ENCODE measurements around the gene IMMP1L. TPM values are rescaled to one million over a fixed set of nuclear protein-coding genes. Genes with fewer than 3 reads are reported as not detected.

The IMMP1L gene
- total and polyA plus RNA-seq, 10 of the 15 experiments (the other 5 are each of a cell fraction or from before 2014, with no cell fraction given): 29.4 to 145 (median 85.8) TPM

DNA sequence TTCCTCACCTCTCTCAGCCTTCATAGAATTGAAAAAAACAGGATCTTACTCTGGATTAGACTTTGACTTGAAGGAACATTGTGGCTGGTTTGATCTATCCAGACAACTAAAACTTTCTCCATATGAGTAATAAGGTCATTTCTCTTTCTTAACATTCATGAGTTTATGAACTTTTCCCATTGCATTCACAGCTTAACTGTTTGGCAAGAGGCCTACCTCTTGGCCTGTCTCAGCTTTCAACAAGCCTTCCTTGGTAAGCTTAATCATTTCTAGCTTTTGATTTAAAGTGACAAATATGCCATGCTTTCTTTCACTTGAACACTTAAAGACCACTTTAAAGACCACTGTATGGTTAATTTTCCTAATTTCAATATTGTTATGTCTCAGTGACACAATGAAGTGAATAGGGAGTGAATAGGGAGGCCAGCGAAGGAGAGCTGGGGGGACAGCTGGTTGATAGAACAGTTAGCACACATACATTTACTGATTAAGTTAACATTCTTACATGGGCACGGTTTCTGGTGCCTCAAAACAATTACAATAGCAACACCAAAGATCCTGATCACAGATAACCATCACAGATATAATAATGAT is 17.0 kb downstream of the IMMP1L start:
- ChIA-PET CTCF (interaction anchor here (0.9 to 1.6 kb wide), 4 partner anchors 17 to 465 kb away, joined by 3 to 5 read pairs (median 3); no protein-coding TSS in a partner anchor), RAD21 (ENCODE audit: unreplicated experiment) (interaction anchor here (0.9 to 1.1 kb wide), 2 partner anchors 10 to 515 kb away, joined by 3 read pairs; no protein-coding TSS in a partner anchor), SMC1A (ENCODE audit: uncharacterized antibody, unreplicated experiment) (interaction anchor here (0.9 kb wide), 2 partner anchors 36 to 146 kb away, joined by 3 read pairs; no protein-coding TSS in a partner anchor), POLR2A (interaction anchor here (1.4 kb wide), 1 partner anchor 10 kb away, joined by 3 read pairs; no protein-coding TSS in a partner anchor)
- no peaks in the 10 kb centered on the region for H3K27me3 ChIP-seq (replicated peaks in 1 of 2; ENCODE audit: control insufficient read depth in 2 of 2, insufficient read depth in 2 of 2, low read length in 1 of 2)
- H2AFZ ChIP-seq (ENCODE audit: control insufficient read depth, low read depth, low read length): no peak overlapping the region
- no peak for TF ChIP-seq MXI1 (IDR thresholded peaks at IDR 0.05; ENCODE audit: low read depth, low read length)
- TF ChIP-seq RUNX3 (IDR thresholded peaks at IDR 0.05; ENCODE audit: low read length): 0 out of 2 replicates have a peak, but pooled peaks have one; percentile 7
- peak; percentile 9; the same call in 1 of the 2 replicates for TF ChIP-seq JUNB (IDR thresholded peaks at IDR 0.05)
- TF ChIP-seq TCF7 (IDR thresholded peaks at IDR 0.05; ENCODE audit: borderline replicate concordance): peak; percentile 48; the same call in 1 of the 2 replicates
- H3K9me3 ChIP-seq (replicated peaks; ENCODE audit: control insufficient read depth, insufficient read depth, low read length): peaks cover 8% of the 10 kb centered on the region; the same call in 2 of the 3 replicates
- in situ Hi-C loops (cut with MboI) (loop anchor here (10.0 kb wide), 1 partner anchor 462 kb away; no protein-coding TSS in a partner anchor), intact Hi-C loops (cut with micrococcal nuclease; ENCODE audit: unreplicated experiment) (loop anchor here (5.0 kb wide), 1 partner anchor 320 kb away; the partner anchor contains the start of gene PAX6)
- H3K4me2 ChIP-seq (ENCODE audit: control insufficient read depth, insufficient read depth): no peak overlapping the region
- no peaks in the 10 kb centered on the region for H3K4me1 ChIP-seq (ENCODE audit: control insufficient read depth, insufficient read depth, low read length)
- DNase-seq (ENCODE audit: low read depth, low spot score) (no peak), ATAC-seq (no peak), FAIRE-seq (no peak)
- H3K27ac ChIP-seq (ENCODE audit: control insufficient read depth, insufficient read depth): no peak overlapping the region
- H4K20me1 ChIP-seq (ENCODE audit: control insufficient read depth, insufficient read depth): no peaks in the 10 kb centered on the region
- H3K79me2 ChIP-seq (ENCODE audit: control insufficient read depth, insufficient read depth, low read length): peaks cover 2% of the 10 kb centered on the region
- no peak overlapping the region for H3K4me3 ChIP-seq
- H3K36me3 ChIP-seq (ENCODE audit: control insufficient read depth in 2 of 2, insufficient read depth in 2 of 2, low read length in 1 of 2): no peaks in the 10 kb centered on the region; a peak in 2 of 4 replicates
- WGBS (ENCODE audit: insufficient coverage, insufficient replicate concordance, low lambda C conversion rate, missing lambda C conversion rate): 71% methylated on average over 2 of the region's 2 CpGs
- no TSS peak for BruUV-seq (replicated peaks)
- H3K9ac ChIP-seq (ENCODE audit: control insufficient read depth, insufficient read depth, low read length): no peak overlapping the region

DNA sequence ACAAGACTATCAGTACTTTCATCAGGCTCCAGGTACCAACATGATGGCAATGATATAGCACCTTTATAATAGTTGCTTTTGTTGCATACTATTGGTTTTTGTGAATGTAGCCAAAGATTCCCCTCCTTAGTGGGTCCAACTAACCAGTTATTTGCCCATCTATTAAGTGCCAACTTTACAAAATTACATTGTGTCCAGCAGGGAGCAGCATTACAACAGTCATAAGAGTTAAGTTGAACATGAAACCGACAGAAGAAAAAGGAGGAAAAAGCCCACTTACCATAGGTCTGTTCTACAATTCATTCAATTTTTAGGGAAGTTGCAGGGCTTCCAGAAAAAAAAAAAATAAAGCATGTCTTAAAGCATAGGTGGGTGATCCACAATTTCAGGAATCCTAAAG is 21.6 kb downstream of the IMMP1L start:
- ATAC-seq: peak; percentile 74
- H3K79me2 ChIP-seq (ENCODE audit: control insufficient read depth, insufficient read depth, low read length): peaks cover 1% of the 10 kb centered on the region; the same call in 1 of the 2 replicates
- intact Hi-C loops (cut with micrococcal nuclease; ENCODE audit: unreplicated experiment) (loop anchor here (1.0 to 5.0 kb wide), 3 partner anchors 383 to 684 kb away; no protein-coding TSS in a partner anchor), in situ Hi-C loops (cut with MboI) (no loop called here)
- H3K9me3 ChIP-seq (replicated peaks; ENCODE audit: control insufficient read depth, insufficient read depth, low read length): no peaks in the 10 kb centered on the region; the same call in 2 of the 3 replicates
- H3K4me2 ChIP-seq (ENCODE audit: control insufficient read depth, insufficient read depth): no peak overlapping the region
- no peak overlapping the region for H3K9ac ChIP-seq (ENCODE audit: control insufficient read depth, insufficient read depth, low read length)
- TF ChIP-seq SMC3 (IDR thresholded peaks at IDR 0.05; ENCODE audit: borderline replicate concordance, low read length) (peak; percentile 50; the same call in 1 of the 2 replicates), CTCF (IDR thresholded peaks at IDR 0.05 in 2 of 3, conservative IDR thresholded peaks at IDR 0.05 in 1 of 3; ENCODE audit: control insufficient read depth in 2 of 3, extremely low read depth in 1 of 3, insufficient read depth in 1 of 3, low read depth in 3 of 3, low read length in 3 of 3) (peak; percentile 2 to 47 (median 21); a peak in 2 of 6 replicates), RAD21 (IDR thresholded peaks at IDR 0.05; ENCODE audit: insufficient read depth, low read depth, low read length) (peak; percentile 57), DPF2 (IDR thresholded peaks at IDR 0.05) (no peak)
- H3K36me3 ChIP-seq (ENCODE audit: control insufficient read depth in 2 of 2, insufficient read depth in 2 of 2, low read length in 1 of 2): no peaks in the 10 kb centered on the region
- H3K27me3 ChIP-seq (replicated peaks in 1 of 2; ENCODE audit: control insufficient read depth in 2 of 2, insufficient read depth in 2 of 2, low read length in 1 of 2): no peaks in the 10 kb centered on the region
- 64% methylated on average over 1 of the region's 1 CpG for WGBS (ENCODE audit: insufficient coverage, insufficient replicate concordance, low lambda C conversion rate, missing lambda C conversion rate)
- no TSS peak for BruUV-seq (replicated peaks)
- FAIRE-seq: no peak
- no peak overlapping the region for H2AFZ ChIP-seq (ENCODE audit: control insufficient read depth, low read depth, low read length)
- DNase-seq (ENCODE audit: low read depth, low spot score): no peak
- ChIA-PET CTCF (interaction anchor here (0.8 to 2.8 kb wide), 4 partner anchors 382 to 471 kb away, joined by 3 to 13 read pairs (median 7); no protein-coding TSS in a partner anchor), POLR2A (no interaction called here), RAD21 (ENCODE audit: unreplicated experiment) (no interaction called here), SMC1A (ENCODE audit: uncharacterized antibody, unreplicated experiment) (interaction anchor here (1.1 to 1.2 kb wide), 3 partner anchors 11 to 519 kb away, joined by 3 to 6 read pairs (median 4); no protein-coding TSS in a partner anchor)
- no peak overlapping the region for H3K27ac ChIP-seq (ENCODE audit: control insufficient read depth, insufficient read depth)
- H3K4me1 ChIP-seq (ENCODE audit: control insufficient read depth, insufficient read depth, low read length): no peaks in the 10 kb centered on the region
- H4K20me1 ChIP-seq (ENCODE audit: control insufficient read depth, insufficient read depth): no peaks in the 10 kb centered on the region
- no peak overlapping the region for H3K4me3 ChIP-seq

Measured in GM12878 (cell line).